NCI-H748 (cell line): ENCODE measurements around the gene DOK3.
"Not testable (repeated sequence)": the region's sequence is repeated elsewhere in the genome, so short reads cannot be mapped to it uniquely, and the experiment has no call there.

Experiments used
- DNase-seq: peaks from one replicate; lab custom pipeline; 2025; ENCODE audit not compliant: unreplicated experiment; lab: John Stamatoyannopoulos, UW

DOK3 gene

DNA sequence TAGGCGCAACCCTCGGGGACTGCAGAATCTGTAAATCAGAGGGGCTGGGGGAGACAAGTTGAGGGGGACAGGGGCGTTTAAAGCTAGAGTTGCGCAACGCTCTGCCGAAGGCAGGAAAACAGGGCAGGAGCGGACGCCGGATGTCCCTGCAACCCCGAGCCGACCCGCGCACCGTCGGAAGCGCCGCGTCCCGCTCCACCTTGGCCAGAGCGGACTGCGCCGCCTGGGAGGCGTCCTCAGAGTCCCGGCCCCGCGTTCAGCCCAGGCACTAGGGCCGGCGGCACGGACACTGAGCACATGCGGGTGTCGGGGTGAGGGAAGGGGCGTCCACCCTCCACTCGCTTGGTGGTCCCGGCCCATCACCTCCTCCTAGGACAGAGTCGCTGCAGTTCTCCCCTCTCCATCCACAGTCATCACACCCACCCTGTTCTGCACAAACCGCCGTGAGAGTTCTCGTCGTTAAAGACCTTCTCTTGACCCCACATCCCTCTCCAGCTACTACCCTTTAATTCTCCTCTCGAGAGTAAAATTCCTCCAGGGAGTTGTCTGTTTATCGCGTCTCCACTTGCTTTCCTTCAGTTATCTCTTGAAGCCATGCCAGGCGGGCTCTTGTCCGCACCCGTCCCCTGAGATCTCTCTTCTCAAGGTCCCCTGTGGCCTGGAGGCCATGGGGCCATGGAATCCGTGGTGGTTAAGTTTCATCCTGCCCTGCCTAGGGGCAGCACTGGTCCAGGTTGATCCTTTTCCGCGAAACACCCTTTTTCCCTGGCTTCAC lies 11.4 kb downstream of the DOK3 start:
- DNase-seq = peak; percentile 72

DNA sequence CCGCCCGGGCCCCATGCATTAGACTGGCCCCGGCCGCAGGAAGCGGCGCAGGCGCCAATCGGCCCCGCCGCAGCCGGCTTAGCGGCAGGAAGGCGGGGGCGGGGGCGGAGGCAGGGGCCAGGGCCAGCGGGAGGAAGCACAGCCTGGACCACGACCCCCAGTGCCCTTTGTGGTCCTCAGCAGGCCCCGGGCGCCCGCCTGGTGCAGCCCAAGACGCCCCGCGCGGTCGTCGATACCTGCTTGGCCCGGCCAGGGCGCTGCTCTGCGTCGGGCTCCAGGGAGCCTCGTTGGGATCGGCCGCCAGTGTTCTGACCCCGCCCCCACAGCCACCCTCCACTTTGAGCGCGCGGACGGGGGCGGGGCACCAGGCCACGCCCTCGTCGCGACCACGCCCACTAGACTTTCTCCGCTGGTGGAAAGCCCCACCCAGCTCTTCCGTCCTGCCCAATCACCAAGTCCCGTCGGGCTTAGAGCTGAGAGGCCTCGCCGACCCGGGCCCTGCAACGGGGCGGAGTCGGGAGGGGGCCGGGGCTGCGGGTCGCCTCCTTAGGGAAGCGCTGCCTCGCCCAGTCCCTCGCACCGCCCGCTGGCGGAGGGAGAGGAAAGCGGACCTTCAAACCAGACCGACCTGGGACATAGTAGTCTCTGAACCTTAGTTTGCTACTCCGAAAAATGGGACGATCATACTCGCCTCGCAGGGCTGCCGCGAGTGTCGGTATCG lies 12.2 kb downstream of the DOK3 start, which contains the start of gene PDLIM7:
Gene PDLIM7, minus strand, starts transcription at position 313 of the 721 bp plus-strand sequence. CDS start 1,092 bp downstream, outside the sequence.
- DNase-seq = peak; percentile 96

DNA sequence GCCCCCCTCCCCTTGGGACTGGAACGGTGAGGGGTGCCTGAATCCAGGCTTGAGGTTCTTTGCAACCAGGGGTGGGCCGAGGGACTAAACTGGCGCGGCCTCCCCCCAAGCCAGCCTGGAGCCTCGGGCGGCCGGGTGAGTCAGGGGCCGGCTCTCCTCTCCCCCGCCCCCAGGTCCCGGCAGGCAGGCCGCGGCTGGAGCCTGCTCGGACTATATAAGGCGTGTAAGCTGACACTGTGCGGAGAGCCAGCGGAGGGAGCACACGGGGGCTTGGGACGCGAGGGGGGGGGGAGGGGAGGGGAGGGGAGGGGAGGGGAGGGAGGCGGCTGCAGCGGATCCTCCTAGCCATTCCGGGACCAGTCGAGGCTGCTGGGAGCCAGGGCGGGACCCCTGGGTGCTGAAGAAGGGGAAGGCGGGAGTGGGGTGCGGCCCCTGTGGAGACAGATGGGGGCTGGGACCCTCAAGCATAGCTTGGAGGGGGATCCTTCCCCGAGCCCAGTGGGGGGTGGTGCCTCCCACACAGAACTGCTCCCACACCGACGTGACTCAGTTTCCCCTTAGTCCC lies 12.8 kb downstream of the DOK3 start:
- DNase-seq = peak; percentile 92

DNA sequence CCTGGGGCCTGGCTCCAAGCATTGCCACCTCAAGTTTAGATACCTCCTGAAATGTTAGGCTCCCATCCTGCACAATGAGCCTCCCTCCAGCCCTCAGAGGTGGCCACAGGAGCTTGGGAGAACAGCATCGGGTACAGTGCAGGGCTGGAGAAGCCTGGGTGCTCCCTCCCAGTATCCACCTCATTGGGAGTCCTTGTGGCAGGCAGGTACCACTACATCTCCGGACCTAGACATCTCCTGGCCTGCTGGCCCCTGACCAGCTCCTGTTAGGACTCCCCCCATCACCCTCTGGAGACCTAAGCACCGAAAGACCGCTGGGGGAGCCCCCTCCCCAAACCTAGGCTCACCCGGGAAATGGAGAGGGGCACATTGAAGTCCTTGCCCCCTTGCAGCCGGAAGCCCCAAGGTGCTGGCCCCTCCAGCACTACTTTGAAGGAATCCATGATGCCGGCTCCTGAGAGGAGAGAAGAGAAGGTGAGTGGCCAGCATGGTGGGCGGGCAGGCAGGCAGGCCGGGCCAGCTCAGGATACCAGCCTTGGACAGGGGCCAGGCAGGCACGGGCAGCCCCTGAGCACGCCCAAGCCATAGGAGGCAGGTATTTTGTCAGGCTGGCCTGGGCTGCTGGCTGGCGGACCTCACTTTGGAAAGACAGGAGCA lies 13.4 kb downstream of the DOK3 start:
- DNase-seq = no peak

DNA sequence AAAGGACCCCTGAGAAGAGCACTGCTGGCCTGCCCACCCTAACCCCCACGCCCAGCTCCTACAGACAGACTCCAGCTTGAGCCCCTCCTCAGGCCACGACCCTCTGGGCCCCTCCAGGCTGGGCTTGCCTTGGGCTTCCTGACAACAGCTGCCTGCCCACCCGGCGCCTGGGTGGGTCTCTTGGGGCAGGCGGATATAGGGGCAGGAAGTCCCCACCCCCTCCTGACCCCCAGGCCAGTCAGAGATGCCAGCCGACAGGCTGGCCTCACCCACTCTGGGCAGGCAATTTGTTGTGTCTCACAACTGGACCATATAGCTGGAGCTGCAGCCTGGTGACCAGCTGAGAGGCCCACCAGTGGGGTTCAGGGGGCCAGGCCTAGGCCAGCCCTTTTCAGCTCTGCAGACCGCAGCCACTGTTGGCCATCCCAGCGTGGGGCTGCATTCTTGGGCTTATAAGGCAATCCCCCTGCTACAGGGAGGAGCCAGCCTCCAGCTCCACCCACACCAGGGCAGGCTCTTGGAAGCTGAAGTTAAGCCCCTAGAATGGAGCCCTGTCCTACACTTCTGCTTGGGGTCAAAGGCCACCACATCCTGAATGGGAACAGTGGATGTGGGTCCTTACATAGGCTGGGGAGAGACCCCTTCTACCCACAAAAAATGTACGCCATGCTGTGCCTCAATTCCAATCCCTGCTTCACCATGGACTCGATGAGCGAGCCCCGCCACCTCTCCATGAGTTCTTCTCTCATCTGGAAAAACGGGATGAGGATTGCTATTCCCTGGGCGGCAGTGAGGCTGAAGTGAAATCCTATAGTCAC lies 14.2 kb downstream of the DOK3 start:
- DNase-seq = no peak

DNA sequence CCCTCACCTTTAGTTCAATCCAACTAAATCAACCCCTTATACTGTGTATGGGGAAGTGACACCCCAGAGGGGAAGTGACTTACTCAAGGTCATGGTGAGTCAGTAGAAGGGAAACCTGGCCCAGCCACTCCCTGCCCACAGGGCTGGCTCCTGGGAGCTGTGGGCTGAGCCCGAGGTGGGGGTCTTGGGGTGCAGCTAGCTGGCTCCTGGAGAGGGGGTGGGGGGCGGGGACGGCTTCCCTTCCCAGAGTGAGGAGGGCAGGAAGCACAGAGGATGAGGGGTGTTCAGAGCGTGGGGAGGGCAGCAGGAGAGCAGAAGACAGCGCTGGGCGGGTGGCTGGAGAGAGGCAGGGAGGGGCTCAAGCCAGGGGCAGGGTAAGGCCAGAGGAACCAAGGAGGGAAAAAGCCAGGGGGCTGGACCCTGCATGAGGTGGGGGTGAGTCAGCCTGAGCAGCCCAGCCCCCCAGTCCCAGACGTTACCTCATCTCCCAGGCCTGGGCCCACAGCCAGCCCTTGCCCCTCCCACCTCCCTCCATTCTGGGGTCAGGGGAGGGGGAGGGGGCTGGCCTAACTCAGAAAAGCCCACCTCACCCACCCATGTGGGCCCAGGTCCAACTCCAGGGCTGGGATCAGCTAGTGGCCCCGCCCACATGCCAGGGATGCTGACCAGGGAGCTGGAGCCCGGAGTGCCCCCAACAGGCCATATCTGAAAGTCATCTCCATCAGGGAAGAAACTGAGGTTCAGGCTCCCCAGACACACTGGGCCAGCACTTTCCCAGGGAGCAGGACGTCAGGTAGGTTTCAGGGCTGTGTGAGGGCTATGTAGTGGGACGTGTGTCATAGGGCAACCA lies 15.1 kb downstream of the DOK3 start:
- no peak for DNase-seq

DNA sequence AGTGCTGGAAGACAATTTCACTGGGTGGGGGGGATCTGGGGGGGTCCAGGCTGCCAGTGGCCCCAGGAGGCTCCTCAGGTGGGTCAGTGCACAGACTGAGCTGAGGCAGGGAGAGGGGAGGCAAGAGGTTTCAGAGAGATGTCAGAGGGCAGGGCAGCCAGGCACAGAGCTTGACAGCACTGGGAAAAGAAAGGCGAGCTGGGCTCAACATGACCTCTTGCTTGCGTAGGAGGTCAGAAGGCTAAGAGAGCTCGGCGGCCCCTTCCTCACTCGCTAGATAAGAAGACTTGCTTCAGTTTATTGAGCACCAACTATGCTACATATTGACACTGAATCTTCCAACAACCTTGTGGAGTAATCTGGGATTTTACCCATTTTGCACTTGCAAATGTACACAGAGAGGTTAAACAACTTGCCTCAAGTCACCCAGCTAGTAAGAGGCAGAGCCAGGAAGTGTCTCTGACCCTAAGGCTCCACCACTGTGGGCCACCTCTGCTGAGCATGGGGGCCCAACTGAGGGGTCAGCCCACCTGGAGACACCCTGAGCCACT lies 15.8 kb downstream of the DOK3 start:
- DNase-seq = no peak

DNA sequence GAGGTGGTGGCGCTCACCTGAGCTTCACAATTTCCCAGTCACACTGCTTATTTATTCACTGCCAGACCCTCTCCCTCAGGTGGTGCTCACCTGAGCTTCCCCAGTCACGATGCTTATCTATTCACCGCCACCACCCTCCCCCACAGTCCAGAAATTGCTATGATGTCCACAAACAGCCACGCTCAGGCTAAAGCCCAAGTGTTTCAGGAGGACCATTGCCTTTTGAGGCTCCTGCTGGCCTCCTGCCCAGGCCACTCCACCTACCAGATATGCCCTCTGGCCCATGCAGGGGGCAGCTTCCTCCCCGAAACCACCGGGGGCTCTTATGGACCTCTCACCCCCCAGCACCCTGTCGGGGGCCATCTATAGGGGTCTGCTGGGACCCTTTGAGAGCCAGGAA lies 16.8 kb downstream of the DOK3 start:
- no peak for DNase-seq

DNA sequence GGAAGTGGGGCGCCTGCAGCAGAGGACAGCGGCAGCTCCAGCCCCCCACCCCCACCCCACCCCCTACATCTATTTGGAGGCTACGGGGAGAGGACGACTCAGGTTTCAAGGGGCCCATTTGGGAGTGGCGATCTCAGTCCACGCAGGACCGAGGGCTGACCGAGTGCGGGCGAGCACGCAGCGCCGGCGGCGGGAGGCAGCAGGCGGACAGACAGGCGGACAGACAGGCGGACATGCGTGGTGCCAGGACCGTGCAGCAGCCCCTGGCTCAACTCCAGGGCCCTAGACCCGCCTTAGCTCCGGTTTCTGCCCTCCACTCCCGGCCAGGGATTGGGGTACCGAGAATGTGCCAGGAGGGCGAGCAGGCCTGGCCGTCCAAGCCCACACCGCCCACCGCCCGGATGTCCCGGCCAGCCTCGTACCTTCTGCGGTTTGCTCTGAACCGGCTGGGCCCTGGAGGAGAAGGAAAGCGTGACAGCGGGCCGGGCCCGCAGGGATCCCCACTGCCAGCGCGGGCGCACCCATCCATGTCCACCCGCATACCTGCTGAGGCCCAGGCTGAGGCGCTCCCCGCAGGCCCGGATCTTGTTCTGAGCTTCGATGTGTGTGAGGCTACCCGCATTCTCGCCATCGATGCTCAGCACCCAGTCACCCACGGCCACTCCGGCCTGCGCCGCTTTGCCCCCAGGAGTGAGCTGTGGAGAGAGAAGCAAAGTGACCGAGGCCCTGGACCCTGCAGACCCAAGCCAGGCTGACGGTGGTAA lies 17.5 kb downstream of the DOK3 start:
- no peak for DNase-seq

DNA sequence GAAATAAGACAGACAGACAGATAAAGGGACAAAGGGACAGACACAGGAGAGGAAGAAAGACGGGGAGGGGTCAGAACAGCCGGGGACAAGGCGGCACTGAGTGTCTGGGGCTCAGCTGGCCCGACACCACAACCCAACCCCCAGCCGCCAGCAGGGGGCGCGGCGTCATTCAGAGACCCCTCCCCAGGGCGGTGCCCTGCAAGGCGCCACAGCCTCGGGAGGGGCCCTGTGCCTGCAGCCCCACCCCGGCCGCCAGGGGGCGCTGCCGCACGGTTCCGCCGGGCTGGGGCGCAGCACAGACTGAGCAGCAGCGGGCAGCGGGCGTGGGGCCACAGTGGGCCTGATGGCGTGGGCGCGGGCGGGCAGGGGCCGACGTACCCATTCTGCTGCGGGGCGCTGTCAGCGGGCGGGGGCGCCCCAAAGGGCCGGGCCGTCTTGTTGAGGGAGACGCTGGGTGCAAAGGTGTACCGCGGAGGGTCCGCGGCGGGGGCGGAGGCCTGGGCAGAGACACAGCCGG lies 18.1 kb downstream of the DOK3 start:
- DNase-seq = peak; percentile 15

DNA sequence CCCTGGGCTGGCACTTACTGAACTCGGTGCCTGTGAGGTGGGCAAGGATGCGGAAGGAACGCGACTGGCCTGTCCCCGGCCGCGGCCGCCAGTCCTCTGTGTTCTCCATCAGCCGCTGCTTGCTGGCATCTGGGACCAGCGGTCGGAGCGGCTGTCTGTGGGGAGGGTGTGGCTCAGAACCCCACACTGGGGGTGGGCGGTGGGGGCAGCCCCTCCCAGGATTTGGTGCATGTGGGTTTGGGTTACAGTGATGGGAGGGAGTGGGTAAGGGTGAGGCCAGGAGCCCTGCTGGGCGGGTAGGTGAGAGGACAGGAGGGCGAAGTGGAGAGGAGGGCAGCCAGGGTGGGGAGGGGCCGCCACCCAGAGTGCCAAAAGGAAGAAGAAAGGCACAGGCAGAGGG lies 18.6 kb downstream of the DOK3 start:
- no peak for DNase-seq

DNA sequence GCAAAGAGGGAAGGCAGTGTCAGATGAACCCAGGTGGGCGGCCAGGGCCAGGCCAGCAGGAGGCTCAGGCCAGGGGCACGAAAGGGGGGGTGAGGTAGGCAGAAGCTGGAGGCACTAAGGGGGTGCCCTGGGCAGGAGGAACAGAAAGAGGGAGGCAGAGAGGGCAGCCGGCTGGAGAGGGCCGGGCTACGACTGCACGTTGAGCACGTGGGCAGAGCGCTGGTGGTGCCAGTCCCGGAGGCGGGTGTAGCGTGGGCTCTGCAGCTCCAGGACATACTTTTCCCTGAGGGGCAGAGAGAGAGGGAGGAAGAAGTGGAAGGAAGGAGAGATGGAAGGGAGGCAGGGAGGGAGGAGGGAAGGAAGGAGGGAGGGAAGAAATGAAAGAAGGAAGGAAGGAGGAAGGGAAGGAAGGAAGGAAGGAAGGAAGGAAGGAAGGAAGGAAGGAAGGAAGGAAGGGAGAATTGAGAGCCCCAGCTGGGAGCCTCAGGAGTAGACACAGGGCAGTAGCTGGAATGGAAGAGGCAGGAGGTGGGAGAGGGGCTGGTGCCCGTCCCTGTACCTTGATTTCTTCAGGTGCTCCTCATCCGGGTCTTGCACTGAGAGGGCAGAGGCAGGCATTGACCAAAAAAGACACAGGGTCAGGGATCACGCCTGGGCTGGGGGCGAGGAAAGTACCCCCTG lies 19.2 kb downstream of the DOK3 start:
- no peak for DNase-seq

DNA sequence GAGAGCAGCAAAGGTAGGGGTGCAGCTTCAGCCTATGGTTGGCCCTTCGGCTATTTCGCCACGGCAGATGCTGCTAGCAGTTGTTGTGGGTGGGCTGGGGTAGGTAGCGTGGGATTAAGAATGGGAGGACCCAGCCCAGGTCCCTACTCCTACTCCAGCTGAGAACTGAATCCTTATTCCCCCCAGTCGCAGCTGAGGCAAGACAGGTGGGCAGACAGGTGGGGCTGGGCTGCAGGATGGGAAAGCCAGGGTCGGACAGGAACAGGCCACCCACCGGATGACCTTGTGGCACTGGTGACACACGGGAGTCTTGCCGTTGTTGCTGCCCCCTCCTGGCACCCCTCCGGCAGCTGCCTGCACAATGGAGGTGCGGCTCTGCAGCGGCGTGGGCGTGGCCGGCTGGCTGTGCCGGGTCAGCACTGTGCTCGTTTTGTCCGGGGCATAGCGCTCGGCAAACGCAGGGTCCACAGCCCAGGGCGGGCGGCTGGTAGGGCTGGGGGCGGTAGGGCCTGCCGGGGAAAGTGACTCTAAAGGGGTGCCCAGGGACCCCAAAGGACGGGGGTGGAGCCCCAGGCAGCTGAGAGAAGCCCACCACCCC lies 20.4 kb downstream of the DOK3 start:
- peak; percentile 21 for DNase-seq

DNA sequence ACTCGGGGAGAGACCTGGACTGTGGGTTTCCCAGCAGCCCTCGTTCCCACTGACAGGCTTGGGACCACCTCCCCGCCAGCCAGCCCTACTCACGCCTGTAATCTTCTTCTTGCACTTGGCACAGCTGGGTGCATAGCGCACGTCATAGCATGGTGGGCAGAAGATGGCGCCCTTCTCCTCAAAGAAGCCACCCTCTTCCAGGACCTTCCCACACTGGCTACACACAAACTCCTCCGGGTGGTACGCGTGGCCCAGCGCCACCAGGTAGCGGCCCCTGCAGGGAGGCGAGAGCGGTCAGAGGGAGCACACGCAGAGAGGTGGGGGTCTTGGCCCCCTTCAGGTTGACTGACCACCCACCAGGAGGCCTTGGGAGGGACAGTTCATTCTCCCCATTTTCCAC lies 21.7 kb downstream of the DOK3 start:
- DNase-seq = no peak

DNA sequence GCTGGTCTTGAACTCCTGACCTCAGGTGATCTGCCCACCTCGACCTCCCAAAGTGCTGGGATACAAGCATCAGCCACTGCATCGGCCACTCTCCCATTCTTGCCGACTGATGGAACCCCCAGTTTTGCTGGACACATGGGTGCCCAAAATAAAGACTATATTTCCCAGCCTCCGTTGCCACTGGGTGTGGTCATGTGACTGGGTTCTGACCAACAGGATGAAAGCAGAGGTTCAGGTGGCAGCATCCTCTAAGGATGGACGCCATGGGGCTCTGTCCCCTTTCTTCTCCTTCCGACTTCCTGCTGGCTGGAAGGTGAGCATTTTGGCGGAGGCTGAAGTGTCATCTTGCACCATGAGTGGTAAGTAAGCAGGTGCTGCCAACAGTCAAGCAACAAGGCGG lies 22.5 kb downstream of the DOK3 start:
- no peak for DNase-seq

DNA sequence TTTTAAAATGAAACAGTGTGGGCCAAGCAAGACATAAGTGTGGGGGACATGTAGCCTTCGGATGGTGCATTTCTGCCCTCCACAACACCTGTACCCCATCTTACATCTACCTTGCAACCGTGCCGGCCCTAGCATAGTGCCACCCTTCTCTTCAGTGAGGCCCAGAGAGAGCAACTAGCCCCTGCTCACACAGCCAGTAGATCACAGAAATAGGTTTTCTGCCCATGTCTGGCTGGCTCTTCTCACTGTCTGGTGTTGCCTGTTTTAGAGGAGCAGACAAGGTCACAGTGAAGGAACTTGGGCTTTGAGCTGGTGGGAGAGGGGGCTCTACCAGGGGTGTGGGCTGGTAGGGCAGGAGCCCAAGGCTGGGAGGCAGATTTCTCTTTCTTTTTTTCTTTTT lies 23.4 kb downstream of the DOK3 start:
- DNase-seq = no peak

DNA sequence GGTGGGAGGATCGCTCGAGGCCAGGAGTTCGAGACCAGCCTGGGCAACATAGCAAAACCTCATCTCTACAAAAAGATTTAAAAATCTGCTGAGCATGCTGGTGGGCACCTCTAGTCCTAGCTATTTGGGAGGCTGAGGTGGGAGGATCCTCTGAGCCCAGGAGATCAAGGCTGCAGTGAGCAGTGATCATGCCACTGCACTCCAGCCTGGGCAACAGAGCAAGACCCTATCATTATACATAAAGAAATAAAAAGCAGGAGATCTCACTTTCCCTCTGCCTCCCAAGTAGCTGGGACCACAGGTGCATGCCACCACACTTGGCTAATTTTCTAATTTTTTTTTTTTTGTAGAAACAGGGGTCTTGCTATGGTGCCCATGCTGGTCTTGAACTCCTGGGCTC lies 23.9 kb downstream of the DOK3 start:
- not testable (repeated sequence) for DNase-seq
